Measurements from ENCODE around the gene LY6G6C. TPM values are rescaled to one million over a fixed set of nuclear protein-coding genes. Genes with fewer than 3 reads are reported as not detected.

Gene LY6G6C
- total and polyA plus RNA-seq, 2 of the 13 experiments (the other 11 are each of a cell fraction or from before 2014, with no cell fraction given) = 0.15 TPM; not detected in 1

DNA sequence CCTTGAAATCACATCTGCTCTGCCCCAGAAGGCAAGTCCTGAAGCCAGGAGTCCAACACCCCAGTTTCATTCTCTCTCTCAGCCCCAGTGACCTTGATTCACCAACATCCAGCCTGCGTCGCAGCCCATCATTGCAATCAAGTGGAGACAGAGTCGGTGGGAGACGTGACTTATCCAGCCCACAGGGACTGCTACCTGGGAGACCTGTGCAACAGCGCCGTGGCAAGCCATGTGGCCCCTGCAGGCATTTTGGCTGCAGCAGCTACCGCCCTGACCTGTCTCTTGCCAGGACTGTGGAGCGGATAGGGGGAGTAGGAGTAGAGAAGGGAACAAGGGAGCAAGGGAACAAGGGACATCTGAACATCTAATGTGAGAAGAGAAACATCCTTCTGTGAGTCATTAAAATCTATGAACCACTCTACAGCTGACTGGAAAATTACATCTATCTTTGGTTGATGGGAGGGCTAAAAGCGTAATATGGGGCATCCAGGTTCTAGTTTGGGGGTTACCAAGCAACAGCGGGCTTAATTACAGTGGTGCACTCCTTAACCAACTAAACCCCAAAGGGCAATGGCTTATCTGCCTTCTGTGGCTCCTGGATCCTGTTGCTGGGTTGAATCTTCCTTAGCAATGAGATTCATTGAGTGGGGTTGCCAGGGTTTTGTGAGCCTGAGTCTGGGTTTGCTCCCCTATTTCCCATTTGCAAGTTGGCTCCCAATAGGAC, 3.9 kb downstream of the LY6G6C start:
- intact Hi-C loops (cut with micrococcal nuclease; ENCODE audit: unreplicated experiment) (loop anchor here (5.0 kb wide), 1 partner anchor 35 kb away; the partner anchor contains the start of gene LY6G5C), in situ Hi-C loops (cut with HindIII; ENCODE audit: extremely low pct_ligation_motif_present, low pct_unique_long_range_greater_than_20kb) (no loop called here)
- no peak overlapping the region for H3K9ac ChIP-seq (ENCODE audit: insufficient read depth, low read depth, low read length)
- H3K27me3 ChIP-seq (ENCODE audit: control insufficient read depth in 1 of 2, insufficient read depth in 2 of 2, low read length in 2 of 2) = peaks cover 6 to 47% of the 10 kb centered on the region in 2 experiments; a peak in 4 of 5 replicates
- H3K4me1 ChIP-seq (ENCODE audit: insufficient read depth, low read length) = peaks cover 25% of the 10 kb centered on the region
- H2AFZ ChIP-seq (ENCODE audit: low read length) = no peak overlapping the region
- no peaks in the 10 kb centered on the region for H3K9me3 ChIP-seq (ENCODE audit: low read length)
- H3K36me3 ChIP-seq (replicated peaks in 1 of 2; ENCODE audit: control insufficient read depth in 1 of 2, insufficient read depth in 2 of 2, low read length in 2 of 2) = no peaks in the 10 kb centered on the region
- WGBS (ENCODE audit: low lambda C conversion rate) = 23% methylated on average over 10 of the region's 10 CpGs
- H3K79me2 ChIP-seq (ENCODE audit: insufficient read depth, low read length) = no peaks in the 10 kb centered on the region
- FAIRE-seq (peak; percentile 81), ATAC-seq (peak; percentile 93), DNase-seq (ENCODE audit: low spot score) (peak; percentile 74)
- no TSS peak for BruUV-seq (replicated peaks)
- H3K4me3 ChIP-seq (replicated peaks in 1 of 3; ENCODE audit: insufficient read depth in 1 of 3, low read depth in 2 of 3, low read length in 3 of 3) = no peak overlapping the region
- CTCF ChIA-PET (ENCODE audit: low intra/inter-chr PET ratio, low total read pairs) = interaction anchor here (0.9 kb wide), 1 partner anchor 52 kb away, joined by 3 read pairs; no protein-coding TSS in a partner anchor
- POLR2A ChIA-PET = interaction anchor here (0.8 to 1.6 kb wide), 5 partner anchors 12 to 110 kb away, joined by 3 to 7 read pairs (median 3); partner anchors contain the start of genes ABHD16A, DDAH2, HSPA1B and VWA7
- peak overlapping the region; percentile 52 for H3K4me2 ChIP-seq (ENCODE audit: low read depth, low read length)
- no peak overlapping the region for H3K27ac ChIP-seq (ENCODE audit: extremely low read length, insufficient read depth, low read length)
- H4K20me1 ChIP-seq (ENCODE audit: insufficient read depth, low read length) = no peaks in the 10 kb centered on the region
- TF ChIP-seq NFE2 (CRISPR knock-in tag; IDR thresholded peaks at IDR 0.05) = no peak
- TF ChIP-seq TBX2 (CRISPR knock-in tag; IDR thresholded peaks at IDR 0.05; ENCODE audit: borderline replicate concordance) = no peak
- 0 out of 2 replicates have a peak, but pooled peaks have one; percentile 45 for TF ChIP-seq EZH2 (conservative IDR thresholded peaks at IDR 0.05; ENCODE audit: low read depth, low read length)
- no peak for TF ChIP-seq EED (CRISPR knock-in tag; IDR thresholded peaks at IDR 0.05)
- no peak for TF ChIP-seq KAT2B (IDR thresholded peaks at IDR 0.05; ENCODE audit: borderline replicate concordance, low read depth, low read length)
- no peak for TF ChIP-seq TARDBP (CRISPR knock-in tag; IDR thresholded peaks at IDR 0.05)
- no peak for TF ChIP-seq ZEB1 (IDR thresholded peaks at IDR 0.05; ENCODE audit: insufficient replicate concordance, low read depth)
- TF ChIP-seq, protein P1, sequence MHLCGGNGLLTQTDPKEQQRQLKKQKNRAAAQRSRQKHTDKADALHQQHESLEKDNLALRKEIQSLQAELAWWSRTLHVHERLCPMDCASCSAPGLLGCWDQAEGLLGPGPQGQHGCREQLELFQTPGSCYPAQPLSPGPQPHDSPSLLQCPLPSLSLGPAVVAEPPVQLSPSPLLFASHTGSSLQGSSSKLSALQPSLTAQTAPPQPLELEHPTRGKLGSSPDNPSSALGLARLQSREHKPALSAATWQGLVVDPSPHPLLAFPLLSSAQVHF (CRISPR knock-in tag; IDR thresholded peaks at IDR 0.05) = no peak
- TF ChIP-seq, protein P2, sequence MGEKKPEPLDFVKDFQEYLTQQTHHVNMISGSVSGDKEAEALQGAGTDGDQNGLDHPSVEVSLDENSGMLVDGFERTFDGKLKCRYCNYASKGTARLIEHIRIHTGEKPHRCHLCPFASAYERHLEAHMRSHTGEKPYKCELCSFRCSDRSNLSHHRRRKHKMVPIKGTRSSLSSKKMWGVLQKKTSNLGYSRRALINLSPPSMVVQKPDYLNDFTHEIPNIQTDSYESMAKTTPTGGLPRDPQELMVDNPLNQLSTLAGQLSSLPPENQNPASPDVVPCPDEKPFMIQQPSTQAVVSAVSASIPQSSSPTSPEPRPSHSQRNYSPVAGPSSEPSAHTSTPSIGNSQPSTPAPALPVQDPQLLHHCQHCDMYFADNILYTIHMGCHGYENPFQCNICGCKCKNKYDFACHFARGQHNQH (CRISPR knock-in tag; IDR thresholded peaks at IDR 0.05) = peak; percentile 45; the same call in 1 of the 2 replicates
- no peak for TF ChIP-seq PAF1 (CRISPR knock-in tag; IDR thresholded peaks at IDR 0.05)
- TF ChIP-seq, protein P3, sequence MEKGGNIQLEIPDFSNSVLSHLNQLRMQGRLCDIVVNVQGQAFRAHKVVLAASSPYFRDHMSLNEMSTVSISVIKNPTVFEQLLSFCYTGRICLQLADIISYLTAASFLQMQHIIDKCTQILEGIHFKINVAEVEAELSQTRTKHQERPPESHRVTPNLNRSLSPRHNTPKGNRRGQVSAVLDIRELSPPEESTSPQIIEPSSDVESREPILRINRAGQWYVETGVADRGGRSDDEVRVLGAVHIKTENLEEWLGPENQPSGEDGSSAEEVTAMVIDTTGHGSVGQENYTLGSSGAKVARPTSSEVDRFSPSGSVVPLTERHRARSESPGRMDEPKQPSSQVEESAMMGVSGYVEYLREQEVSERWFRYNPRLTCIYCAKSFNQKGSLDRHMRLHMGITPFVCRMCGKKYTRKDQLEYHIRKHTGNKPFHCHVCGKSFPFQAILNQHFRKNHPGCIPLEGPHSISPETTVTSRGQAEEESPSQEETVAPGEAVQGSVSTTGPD (CRISPR knock-in tag; IDR thresholded peaks at IDR 0.05) = no peak
- TF ChIP-seq HDAC6 (IDR thresholded peaks at IDR 0.05; ENCODE audit: low read depth, low read length) = no peak
- no peak for TF ChIP-seq ZNF383 (CRISPR knock-in tag; IDR thresholded peaks at IDR 0.05; ENCODE audit: borderline replicate concordance)
- TF ChIP-seq, protein P4, sequence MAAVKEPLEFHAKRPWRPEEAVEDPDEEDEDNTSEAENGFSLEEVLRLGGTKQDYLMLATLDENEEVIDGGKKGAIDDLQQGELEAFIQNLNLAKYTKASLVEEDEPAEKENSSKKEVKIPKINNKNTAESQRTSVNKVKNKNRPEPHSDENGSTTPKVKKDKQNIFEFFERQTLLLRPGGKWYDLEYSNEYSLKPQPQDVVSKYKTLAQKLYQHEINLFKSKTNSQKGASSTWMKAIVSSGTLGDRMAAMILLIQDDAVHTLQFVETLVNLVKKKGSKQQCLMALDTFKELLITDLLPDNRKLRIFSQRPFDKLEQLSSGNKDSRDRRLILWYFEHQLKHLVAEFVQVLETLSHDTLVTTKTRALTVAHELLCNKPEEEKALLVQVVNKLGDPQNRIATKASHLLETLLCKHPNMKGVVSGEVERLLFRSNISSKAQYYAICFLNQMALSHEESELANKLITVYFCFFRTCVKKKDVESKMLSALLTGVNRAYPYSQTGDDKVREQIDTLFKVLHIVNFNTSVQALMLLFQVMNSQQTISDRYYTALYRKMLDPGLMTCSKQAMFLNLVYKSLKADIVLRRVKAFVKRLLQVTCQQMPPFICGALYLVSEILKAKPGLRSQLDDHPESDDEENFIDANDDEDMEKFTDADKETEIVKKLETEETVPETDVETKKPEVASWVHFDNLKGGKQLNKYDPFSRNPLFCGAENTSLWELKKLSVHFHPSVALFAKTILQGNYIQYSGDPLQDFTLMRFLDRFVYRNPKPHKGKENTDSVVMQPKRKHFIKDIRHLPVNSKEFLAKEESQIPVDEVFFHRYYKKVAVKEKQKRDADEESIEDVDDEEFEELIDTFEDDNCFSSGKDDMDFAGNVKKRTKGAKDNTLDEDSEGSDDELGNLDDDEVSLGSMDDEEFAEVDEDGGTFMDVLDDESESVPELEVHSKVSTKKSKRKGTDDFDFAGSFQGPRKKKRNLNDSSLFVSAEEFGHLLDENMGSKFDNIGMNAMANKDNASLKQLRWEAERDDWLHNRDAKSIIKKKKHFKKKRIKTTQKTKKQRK (IDR thresholded peaks at IDR 0.05; ENCODE audit: low read length) = no peak
- TF ChIP-seq, protein P5, sequence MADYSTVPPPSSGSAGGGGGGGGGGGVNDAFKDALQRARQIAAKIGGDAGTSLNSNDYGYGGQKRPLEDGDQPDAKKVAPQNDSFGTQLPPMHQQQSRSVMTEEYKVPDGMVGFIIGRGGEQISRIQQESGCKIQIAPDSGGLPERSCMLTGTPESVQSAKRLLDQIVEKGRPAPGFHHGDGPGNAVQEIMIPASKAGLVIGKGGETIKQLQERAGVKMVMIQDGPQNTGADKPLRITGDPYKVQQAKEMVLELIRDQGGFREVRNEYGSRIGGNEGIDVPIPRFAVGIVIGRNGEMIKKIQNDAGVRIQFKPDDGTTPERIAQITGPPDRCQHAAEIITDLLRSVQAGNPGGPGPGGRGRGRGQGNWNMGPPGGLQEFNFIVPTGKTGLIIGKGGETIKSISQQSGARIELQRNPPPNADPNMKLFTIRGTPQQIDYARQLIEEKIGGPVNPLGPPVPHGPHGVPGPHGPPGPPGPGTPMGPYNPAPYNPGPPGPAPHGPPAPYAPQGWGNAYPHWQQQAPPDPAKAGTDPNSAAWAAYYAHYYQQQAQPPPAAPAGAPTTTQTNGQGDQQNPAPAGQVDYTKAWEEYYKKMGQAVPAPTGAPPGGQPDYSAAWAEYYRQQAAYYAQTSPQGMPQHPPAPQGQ (CRISPR knock-in tag; IDR thresholded peaks at IDR 0.05; ENCODE audit: borderline replicate concordance) = no peak

All from HepG2 (cell line).